T47D (cell line): Measurements from ENCODE around the gene GDF11.
A peak's percentile ranks its signal among the peaks of the same experiment; 100 is the strongest.

Experiments
- DNase-seq, 2 experiments: peaks; one replicate each; pipeline versions ENCODE4 v3.0.0 to v3.0.0-alpha.2; 2011 to 2012; ENCODE audit warnings: low read depth in 1 of 2, low spot score in 1 of 2
- JUND ChIP-seq: IDR thresholded peaks from 2 replicates; pipeline ENCODE4 v1.6.1; 2012; ENCODE audit warnings: low read depth
- in situ Hi-C: cut with HindIII; loops from 2 replicates; pipeline ENCODE4 v1.10.0; 2016; ENCODE audit warnings: low sequenced_read_pairs, low pct_unique_long_range_greater_than_20kb

GDF11 gene

DNA sequence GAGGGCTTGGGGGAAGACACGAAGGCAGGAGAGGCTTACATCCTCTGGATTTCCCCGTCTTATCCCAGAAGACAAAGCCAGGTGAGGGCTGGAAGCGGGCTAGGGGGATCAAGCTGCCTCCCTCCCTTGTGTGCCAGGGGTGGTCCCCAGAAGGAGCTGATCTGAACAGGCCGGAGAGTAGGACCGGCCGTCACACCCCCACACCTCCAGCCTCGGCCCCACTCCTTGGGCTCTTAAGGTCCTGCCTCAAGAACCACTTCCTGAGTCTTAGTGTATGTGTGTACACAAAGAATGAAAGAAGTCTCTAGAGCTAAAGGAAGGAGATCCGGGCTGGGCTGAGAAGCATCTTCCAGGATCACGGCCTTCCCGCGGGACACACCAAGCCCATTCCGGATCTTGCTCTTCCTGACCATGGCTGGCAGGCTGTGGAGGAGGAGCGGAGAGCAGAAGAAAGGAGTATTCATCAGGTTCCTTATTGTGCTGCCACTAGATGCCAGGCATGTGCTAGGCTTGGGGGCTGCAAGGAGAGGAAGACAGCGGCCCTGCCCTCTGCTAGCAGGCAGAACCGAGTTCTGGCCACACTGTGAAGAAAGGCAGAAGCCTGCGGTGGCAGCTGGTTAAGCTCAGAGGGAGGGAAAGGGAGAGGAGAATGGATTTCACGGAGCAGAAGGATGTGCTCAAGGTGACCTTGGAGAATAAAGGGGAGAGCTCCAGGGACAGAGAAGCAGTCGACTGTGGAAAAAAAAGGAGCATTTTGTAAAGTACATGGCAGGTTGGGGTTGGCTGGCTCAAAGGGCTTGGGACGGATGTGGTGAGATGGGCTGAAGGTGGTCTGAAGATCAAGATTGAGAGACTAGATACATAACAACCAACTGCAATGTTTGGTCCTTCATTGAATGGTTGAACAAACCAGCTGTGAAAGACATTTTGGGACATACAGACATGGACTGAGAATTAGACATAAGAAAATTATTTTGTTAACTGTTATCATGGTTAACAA, 12.8 kb upstream of the GDF11 start:
- DNase-seq, result peak in 1 of 2 experiments; percentile 65
- TF ChIP-seq JUND, result no peak
- in situ Hi-C loops, result no loop called here

DNA sequence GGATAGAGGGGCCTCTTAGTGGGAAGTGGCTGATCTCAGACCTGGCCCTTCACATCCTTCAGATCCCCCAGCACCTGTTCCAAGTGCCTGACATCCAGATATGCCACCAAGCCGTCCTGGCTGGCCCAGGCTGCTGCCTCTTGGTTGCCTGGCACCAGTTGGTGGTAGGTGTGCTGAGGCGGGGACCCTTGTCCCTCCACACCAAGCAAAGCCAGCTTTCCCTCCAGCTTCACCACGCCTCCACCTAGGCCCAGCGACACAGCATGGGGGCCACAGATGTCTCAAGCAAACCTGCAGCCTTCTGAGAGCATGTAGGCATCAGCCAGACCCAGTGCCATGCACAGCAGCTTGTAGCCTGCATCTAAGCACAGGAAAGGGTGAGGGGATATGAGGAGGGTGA, 10.6 kb upstream of the GDF11 start:
- in situ Hi-C loops, result no loop called here

DNA sequence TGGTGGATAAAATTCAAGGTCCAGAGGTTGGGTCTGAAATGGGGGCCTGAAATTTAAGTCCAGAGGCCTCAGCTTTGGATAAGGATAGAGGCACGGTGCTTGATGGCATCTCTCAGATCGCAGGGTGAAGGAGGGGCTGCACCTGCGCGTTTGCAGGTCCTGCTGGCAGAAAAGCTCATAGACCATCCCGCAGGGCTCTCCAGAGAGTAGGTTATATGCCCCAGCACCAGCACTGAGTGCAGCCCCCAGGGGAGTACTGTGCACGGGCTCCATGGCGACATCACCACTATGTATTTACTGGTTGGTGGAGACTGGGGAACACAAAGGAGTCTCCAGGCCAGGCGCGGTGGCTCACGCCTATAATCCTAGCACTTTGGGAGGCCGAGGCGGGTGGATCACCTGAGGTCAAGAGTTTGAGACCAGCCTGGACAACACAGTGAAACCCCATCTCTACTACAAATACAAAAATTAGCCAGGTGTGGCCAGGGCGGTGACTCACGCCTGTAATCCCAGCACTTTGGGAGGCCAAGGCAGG, 9.8 kb upstream of the GDF11 start:
- in situ Hi-C loops, result no loop called here
- no peak for TF ChIP-seq JUND
- no peak for DNase-seq

More for the DNA sequence above, 10.6 kb upstream of the GDF11 start:
- no peak for DNase-seq
- TF ChIP-seq JUND, result no peak

DNA sequence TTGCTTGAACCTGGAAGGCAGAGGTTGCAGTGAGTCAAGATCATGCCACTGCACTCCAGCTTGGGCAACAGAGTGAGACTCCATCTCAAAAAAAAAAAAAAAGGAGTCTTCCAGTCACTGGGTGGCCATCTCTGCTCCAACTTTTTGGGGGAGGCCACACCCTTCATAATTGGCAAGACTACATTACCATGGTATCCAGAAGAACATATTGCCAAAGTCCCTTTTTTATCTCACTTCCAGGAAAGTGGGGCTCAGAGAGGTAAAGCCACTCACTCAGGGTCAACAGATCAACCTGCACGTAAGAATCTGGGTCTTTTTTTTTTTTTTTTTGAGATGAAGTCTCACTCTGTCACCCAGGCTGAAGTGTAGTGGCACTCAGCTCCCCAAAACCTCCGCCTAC, 9.1 kb upstream of the GDF11 start:
- no peak for TF ChIP-seq JUND
- DNase-seq, result no peak
- in situ Hi-C loops, result no loop called here

DNA sequence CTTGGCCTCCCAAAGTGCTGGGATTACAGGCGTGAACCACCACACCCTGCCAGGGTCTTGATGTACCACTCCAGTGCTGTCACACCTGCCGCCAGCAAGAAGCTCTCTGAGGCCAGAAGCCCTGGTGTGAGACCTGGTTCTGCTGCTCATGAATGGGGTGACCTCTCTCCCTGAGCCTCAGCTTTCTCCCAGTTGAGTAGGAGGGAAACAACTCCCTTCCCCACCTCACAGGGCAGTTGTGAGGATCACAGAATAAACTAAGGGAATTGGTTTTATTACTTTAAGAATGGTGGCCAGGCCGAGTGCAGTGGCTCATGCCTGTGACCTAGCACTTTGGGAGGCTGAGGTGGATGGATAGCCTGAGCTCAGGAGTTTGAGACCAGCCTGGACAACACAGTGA, 8.3 kb upstream of the GDF11 start:
- TF ChIP-seq JUND, result no peak
- in situ Hi-C loops, result no loop called here
- DNase-seq, result no peak

DNA sequence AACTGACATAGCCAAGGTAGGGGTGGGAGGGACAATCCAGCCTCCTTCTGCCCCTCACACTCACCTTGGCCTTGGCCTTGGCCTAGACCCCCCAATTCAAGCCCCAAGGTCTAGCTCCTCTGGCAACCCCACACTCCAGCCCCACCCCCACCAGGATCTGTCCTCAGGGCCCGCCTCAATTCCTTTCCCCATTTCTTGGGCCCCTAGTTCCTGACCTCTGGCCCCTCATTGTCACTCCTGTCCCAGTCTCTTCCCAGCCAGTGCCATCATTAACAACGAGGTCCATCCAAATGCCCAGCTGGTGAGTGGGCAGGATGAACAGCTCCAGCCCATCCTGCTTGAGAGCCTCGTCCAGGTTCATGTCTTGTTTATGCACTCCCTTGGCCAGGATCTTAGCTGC, 6.8 kb upstream of the GDF11 start:
- no peak for TF ChIP-seq JUND
- in situ Hi-C loops, result no loop called here
- DNase-seq, result no peak

DNA sequence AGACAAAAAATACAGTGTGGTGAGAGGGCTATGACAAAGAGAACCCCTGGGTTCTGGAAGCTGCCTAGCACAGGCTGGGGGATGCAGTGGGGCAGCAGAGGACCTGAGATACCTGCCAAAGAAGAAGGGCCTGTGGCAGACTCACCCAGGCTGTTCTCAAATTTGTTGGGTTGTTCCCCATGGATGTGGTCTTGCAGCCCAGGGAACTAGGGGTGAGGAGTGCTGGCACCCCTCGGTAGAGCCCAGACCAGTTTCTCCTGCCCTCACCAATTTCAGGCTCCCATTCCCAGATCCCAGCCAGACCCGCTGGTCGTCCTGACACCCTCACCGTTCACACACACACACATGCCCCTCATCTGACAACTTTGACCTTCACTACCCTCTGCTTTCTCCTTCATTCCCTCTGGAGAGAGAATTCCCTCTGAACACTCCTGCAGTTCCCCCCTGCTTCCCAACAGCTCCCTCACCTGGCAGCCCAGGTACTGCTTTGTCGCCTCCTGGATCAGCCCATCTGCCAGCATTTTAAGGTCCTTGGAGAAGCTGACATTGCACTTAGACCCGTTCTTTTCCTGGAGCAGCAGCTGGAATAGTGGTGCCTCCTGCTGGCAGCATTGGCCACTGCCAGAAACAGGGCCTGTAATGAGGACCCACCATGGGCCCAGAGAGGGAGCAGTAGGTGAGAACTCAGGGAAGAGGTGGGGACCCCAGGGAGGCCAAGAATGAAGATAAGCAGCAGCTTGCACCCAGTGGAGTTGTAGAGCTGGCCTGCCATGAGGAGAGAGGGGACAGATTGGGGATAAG, 5.9 kb upstream of the GDF11 start:
- in situ Hi-C loops, result no loop called here
- DNase-seq, result peak in 1 of 2 experiments; percentile 91
- TF ChIP-seq JUND, result no peak

DNA sequence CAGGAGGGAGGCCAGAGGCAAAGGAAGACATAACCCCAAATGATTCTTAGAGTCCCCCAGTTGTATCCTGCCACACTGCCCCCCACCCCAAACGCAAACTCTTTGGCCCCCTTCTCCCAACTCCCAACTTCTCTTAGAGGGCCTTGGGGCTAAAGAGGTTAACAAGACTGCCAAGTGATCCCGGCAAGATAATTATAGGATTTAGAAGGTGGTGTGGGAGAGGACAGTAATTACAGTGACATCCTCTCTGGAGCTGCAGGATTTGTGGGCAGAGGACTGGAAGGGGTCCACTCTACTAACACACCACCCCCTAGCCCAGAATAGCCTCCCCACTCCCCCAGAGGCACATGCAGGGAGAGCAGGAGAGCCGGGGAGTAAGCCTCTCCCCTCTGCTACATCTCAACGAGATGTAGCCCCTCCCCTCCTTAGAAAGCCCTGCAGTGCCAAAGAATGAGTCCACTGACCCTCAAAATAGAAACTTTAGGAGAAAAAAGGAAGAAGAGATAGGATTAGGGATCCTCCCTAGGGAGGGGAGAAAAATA, 5.3 kb upstream of the GDF11 start:
- TF ChIP-seq JUND, result no peak
- in situ Hi-C loops, result no loop called here
- no peak for DNase-seq

DNA sequence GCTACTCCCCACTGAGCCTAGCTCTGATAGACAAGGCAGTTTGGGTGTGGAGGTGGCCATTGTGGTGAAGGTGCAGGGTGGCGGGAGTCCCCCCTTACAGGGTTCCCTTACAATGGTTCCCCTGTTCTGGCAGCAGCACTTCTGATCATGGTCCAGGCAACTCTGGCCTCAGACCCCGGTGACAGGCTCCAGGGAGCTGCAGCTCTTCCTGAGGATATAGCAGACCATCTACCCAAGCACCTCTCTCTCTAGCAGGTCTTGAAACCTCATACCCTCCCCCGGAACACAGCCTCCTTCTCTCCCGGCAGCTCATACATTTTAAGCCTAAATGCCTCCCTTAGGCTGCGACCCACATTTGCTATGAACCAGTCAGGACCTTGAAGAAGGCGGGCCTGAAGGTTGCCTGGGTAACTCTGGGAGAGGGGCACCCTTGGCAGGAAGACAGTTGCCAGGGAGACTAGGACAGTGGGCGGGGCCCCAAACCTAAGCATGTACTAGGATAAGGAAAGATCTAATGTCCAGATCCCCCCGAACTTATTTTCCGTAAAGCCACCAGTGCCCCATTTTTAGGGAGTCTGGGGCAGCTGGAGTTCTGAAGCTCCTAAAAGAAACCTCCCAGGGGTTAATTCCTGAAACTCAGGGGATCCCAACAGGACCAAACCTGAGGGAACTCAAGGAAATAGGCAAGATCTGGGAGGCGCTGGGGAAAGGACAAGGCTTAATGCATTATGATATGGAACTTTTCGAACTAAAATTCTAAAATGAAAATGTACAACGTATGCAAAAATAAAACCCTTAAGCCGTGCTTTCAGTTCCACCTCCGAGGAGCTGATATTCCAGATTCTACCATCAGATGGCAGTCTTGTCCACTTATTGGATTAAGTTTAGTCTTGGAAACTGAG, 4.5 kb upstream of the GDF11 start:
- no peak for TF ChIP-seq JUND
- DNase-seq, result peak in 1 of 2 experiments; percentile 88
- in situ Hi-C loops, result no loop called here

DNA sequence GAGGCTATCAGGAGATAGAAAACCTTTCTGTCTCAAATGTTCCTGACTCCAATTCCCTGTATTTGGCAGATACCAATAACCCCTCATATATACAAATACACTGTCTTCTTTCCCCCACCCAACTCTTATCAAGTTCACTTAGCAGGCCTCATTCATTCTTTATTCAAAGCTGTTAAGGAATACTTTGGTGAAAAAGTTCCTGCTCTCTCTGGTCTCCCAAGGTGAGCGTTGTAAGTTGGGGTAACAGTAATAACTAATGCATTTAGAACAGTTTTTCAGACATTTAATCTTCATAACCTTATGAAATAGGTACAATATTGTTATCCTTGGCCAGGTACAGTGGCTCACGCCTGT, 3.9 kb upstream of the GDF11 start:
- no peak for DNase-seq
- in situ Hi-C loops, result no loop called here
- no peak for TF ChIP-seq JUND

DNA sequence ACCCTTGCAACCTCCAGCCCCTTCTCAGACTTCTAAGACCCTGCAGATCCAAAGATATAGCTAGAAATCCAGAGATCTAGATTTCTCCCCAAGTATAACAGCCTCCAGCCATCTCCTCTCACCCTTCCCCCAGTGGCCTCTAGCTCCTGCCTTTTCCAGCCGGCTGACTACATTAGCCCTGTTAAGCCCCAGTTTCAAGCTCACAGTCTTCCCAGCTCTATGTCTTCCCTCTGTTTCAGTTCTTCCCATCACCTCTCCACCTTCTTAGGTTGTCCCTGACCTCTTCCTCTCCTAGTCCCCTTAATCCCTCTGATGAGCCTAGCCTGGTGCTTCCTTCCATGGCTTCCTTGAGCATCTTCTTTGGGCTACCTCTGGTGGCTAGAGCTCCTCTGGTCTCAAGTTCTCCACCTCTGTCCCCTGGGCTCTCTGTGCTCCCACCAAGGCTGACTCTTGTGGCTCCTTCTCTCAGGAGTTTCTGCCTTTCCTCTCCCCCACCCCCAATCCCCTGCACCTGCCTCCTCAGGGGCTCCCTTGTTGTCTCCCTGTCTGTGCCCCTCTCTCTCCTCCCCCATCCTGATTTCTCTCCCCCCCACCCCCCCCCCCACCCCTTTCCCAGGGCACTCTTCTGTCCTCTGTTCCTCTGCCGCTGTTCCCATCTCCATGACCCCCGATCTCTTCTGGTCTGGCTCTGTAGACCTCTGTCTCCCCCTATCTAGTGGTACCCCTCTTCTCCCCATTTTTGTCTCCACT, 816 bp upstream of the GDF11 start:
- DNase-seq, result no peak
- in situ Hi-C loops, result no loop called here
- no peak for TF ChIP-seq JUND
